Activated CD8-positive, alpha-beta memory T cell treated with anti-CD3 and anti-CD28 coated beads, Interleukin-2, amount 50 U/mL, for 48 hours (primary cell): Measurements from ENCODE around the gene FXR1.
"Not testable (repeated sequence)": the region's sequence is repeated elsewhere in the genome, so short reads cannot be mapped to it uniquely, and the experiment has no call there.

Experiments used
- DNase-seq: peaks from one replicate; pipeline ENCODE4 v3.0.0-alpha.2; 2020

The FXR1 gene

DNA sequence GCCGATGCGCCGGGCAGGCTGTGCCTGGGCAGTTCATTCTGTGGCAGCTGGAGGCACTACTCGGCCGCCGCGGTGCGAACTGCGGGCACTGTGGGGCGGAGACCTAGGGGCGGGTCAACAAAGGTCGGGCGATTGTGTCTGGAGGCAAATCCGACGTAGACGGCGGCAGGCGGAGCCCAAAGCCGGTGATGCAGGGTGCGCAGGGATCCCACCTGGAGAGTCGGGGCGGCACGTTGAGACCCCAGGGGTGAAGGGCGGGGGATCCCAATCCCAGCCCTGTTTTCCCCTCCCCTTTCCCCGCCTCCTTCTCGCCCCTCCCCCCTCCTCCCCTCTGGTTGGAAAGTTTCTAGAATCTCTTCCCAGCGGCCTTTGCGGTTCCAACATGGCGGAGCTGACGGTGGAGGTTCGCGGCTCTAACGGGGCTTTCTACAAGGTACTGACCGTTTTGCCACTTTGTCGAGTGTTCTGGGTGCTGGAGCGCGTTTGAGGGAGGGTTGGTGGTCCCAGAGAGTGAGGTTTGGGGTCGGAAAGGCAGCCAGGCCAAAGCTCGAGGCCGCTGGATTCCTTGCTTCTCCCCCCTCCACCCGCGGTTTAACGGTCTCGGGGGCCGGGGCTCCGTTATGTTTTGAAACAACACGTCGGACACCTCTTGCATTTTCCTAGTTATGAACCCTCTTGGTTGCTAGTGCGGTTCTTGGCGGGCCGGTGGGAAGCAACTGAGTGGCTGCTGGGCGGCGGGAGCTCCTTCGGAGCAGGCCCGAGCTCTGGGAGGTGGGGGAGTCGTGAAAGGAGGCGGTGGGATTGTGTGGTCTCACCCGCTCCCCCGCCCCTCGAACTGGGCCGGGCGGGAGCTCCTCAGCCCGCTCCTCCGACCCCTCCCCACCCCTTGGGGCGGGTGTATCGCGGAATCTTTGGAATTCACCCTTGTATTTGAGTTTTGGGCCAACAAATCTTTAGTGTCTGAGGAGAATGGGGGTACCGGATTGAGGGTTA is at the start of gene FXR1:
Gene FXR1, plus strand, starts transcription at position 367 of the 993 bp plus-strand sequence. Its CDS starts 16 bp downstream, at position 383.
- peak; percentile 94 for DNase-seq

GRCh38 chr3:180870008-180870699 is 42.3 kb upstream of the FXR1 start:
- no peak for DNase-seq

- no peak for DNase-seq
Observed at GRCh38 chr3:180871901-180872300, 40.6 kb upstream of the FXR1 start.

- DNase-seq: not testable (repeated sequence)
Observed at GRCh38 chr3:180872430-180872829, 40.0 kb upstream of the FXR1 start.

- DNase-seq: no peak
Observed at GRCh38 chr3:180875124-180875698, 37.3 kb upstream of the FXR1 start.

- DNase-seq: no peak
Observed at GRCh38 chr3:180881065-180881801, 31.2 kb upstream of the FXR1 start.

GRCh38 chr3:180882115-180882514 is 30.4 kb upstream of the FXR1 start:
- DNase-seq: no peak

DNA sequence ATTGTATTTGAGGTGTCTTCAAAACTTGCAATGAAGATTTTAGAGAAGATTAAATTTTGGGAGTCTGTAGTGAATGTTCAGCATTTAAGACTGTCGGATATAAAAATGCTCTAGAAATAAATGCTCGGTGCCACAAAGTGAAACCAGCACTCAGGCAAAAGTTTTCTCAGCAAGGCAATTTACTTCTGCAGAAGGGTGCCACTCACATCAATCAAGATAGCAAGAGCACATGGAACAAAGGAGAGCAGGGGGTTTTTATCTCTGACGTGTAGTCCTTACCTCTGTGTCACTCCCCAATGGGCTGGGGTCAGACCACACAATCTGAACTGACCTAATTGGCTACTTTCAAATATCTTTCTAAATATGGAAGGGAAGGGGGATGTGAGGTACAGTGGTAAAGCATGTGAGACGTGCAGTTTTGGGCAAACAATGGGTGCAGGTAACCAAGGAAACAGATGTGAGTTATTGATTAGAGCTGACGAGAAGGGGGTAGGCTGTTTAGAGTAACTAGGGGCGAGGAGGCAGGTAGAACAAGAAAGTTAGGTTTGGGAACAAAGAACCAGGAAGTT is 23.4 kb upstream of the FXR1 start:
- DNase-seq: no peak

DNA sequence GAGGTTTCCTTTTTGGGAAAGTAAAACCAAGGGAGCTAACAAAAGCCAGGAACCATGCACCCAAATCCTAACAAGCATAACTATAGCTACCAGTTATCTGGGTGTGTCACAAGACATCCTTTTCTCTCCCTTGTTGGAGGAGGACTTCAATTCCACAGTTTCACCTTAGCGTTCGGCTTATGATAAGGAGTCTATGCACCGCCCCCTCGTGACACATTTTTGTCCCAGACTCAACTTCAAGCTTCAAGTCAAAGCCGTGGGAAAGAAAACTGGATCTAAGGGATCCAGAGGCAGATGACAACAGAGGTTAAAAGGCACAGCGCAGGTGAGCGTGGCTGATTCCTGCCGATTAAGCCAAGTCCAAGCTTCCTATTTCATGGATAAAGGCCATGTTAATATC is 13.9 kb upstream of the FXR1 start:
- DNase-seq: no peak

GRCh38 chr3:180909369-180910127 is 2.9 kb upstream of the FXR1 start:
- DNase-seq: no peak

GRCh38 chr3:180910823-180911222 is 1.6 kb upstream of the FXR1 start:
- no peak for DNase-seq

DNA sequence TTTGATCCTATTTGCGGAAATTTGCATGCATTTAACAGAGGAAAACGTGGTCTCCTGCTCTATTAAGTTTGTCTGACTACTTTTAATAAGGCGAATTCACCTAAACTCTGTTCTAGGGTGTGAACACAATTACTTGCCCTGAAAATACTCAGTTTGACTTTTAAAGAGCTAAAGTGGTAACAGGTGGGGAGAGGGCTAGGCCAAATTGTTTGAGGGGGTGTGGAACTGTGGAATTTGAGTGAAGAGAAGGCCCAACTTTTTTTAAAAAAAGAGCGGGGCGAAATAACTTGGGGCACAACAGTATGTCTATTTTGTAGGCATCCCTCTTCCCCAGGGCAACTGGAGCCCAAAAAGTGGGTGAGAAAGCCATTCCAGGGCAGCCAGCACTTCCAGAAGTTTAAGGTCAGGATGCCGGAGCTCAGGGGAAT is 580 bp upstream of the FXR1 start:
- no peak for DNase-seq

DNA sequence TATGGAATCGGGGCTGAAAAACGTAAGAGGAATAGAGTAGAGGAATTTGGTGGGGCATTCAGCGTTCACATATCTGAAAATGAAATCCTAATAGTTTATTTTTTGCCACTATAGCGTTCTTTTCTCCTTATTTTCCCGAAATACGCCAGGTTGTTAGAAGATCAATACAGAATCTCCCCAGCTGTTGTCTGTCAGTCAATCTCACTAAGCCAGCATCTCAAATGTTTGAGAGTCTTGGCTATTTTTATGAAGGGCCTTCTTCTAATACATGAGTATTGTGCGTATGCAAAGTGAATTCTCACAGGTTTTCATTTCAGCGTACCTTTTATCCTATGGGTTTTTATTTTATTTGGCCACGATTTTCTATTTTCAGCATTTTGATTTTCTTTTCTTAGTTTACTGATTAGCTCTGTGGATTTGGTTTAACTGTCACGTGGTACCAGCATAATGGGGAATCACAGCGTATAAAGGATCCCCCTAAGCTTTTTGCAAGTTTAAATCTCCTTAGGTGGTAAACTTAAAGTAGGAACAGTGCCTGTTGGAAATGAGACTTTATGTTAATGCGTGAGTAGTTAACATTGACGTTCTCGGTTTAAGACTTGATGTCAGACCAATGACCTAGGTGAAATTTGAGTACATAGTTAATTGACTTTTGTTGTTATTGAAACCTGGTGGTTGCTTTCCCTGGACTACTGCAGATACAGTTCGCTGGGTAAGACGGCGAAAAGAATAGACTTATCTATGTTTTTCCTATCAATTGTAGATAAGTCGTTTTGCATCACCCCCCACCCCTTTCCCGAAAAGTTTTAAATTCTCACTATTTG is 1.3 kb downstream of the FXR1 start:
- DNase-seq: no peak

GRCh38 chr3:180918542-180918941 is 6.1 kb downstream of the FXR1 start:
- DNase-seq: no peak

DNA sequence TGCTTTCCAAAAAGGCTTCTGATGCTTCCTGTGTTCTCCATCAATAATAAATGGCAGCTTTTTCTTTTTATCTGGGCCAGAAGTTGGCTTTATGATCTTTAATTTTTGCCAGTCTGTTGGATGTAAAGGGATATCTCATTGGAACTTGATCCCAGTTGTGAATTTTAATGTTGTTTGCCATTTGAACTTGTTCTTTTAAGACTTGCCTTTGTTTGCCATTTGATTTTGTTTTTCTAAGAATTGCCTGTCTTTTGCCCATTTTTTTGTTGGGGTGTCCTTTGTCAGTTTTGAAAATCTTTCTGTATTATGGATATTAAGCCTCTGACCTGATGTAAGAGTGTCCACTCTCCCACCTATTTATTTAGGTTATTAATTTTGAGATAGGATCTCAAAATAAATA is 9.8 kb downstream of the FXR1 start:
- DNase-seq: no peak

DNA sequence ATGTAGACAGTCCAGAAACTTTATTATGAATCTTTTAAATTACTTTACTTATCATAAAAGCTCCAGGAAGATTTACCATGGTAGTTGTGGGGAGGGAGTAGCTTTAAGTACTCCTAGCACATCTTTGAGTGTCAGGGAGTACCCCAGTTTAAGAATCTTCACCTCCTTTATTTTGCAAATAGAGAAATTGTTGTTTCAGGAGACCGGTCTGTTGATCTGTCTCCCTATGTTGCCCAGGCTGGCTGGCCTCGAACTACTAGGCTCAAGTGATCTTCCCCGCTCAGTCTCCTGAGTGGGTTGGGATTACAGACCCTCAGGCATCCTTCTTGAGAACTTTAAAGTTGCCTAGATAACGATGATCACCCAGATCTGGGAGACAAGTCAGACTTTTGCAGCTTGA is 11.1 kb downstream of the FXR1 start:
- DNase-seq: no peak

DNA sequence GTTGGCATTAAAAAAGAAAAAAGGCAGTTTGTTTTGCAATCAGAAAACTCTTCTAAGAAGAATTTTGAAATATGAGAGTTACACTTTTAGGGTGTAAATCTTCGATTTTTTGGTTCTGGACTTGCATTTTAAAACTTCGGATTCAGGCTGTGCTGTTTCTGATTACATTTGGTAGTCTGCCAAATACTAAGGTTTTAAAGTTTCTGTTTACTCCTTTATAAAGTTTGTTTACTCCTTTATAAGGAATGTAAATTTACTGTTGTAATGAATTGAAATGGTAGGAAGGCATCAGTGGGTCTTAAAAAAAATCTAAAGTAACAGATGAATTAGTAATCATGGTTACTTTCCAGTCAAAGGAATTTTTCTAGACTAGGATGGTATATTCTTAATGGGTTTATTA is 14.1 kb downstream of the FXR1 start:
- DNase-seq: no peak

DNA sequence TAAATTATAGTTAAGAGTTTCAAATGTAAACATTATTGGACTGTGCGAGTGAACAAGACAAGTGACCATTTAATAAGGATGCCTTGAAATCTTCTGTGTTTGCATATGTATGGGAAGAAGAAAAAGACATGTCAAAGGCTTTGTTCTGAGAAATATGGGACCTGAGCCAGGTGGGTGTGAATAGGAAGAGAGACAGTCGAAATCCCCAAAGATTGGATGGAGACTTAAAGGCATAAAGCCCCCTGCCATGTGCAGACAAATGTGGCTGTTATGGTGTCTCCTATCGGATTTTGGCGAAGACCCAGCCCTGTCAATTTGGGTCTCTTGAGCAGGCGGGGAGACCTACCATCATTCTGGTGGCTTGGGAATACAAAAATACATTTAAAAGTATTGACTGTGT is 16.9 kb downstream of the FXR1 start:
- DNase-seq: no peak

DNA sequence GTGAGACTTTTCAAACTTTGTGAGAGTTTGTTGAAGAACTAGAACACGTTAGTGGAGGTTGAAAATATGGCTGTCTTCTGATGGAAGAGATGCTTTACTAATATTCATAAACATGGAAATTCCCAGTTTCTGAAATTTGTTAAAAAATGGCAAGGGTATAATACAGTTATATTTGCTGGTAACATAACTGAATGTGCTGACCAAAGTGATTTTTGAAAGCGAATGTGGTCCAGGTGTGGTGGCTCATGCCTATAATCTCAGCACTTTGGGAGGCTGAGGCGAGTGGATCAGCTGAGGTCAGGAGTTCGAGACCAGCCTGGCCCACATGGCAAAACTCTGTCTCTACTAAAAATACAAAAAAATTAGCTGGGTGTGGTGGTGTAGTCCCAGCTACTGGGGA is 18.1 kb downstream of the FXR1 start:
- no peak for DNase-seq

DNA sequence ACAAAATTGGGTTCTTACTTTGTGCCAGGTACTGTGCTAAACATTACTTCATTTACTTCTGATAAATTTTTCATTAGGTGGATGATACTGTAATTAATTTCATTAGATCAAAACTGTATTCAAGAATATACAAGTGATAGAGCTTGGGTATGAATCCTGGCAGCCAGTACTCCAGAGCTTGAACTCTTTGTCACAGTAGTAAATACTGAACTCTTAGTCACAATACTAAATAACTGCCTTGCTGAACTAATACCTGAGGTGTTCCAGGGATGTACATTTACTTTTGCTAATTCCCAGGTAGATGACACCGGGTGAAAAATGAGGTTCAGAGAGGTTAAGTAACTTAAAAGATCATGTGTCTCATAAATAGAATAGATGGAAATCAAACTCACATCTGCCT is 20.3 kb downstream of the FXR1 start:
- no peak for DNase-seq

DNA sequence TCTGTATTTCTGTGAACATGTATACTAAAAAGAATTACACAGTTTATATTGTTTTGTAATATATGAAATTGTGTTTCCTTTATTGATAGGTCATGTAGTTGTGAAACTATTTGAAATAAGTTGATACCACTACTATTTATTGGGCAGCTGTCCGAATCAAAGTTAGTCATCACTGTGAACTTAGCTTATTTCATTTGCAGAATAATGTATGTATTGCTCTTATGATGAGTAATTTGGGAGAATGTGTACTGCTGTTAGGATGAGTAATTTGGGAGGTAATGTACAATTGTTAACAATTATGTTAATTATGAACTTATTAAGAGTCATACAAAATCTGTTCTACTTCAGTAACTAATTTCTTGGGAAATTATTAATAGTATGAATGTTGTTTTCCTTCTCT is 22.2 kb downstream of the FXR1 start:
- no peak for DNase-seq
